Hepatocyte (in vitro differentiated cells): ENCODE data around the gene C2CD4A.

ENCODE experiments used
- EZH2 ChIP-seq: fragments of 200-600 bp; sonication (generic); IDR thresholded peaks from 2 replicates; pipeline ENCODE4 v1.6.1; 2016; ENCODE audit warnings: antibody characterized with exemption, mild to moderate bottlenecking, borderline replicate concordance
- TF ChIP-seq, protein P1 (sequence below): fragments of 200-600 bp; sonication (generic); IDR thresholded peaks from 2 replicates; pipeline ENCODE4 v1.5.1; 2016; ENCODE audit warnings: antibody characterized with exemption, mild to moderate bottlenecking; ENCODE audit not compliant: poor library complexity

DNA sequence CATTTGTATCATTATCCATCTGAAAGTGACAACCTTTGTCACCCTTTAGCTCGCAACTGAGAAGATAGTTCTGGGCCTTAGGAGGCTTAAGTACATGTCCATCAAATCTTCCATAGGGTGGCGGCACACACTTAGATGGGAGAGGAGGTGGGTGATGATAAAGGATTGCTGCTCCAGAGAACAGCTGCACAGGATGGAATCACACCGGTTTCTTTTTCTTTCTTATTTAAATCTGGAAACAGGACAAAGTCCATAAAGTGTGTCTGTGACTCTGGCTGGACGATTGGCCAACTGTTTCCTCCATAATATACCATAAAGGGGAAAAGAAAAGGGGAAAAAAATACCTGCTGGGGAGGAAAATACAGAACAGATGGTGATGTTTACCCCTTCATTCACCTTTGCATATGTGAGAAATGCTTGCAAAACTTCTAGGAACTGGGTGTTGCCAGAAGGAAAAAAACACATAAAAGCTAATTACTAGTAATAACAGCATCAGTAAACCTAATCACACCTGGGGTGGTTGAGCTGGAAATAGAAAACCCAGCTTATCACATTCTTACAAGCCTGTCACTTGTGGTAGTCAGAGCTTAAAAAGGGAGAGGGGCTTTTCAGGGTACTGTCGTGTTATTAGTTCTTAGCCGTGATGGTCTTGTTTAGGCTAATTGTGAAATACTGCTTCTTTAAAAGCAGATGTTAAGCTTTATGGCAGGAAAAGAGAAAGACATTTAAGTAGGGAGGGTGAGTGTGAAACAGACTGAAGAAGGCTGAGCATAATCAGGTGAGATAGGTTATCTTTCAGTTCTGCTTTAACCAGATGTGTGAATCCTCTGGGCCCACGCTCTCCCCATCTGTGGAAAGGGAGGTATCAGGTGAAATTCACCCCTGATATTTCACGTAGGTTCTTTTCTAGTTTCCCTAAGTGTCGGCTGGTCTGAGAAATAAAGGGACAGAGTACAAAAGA lies 16.7 kb downstream of the C2CD4A start:
- TF ChIP-seq, protein P1, sequence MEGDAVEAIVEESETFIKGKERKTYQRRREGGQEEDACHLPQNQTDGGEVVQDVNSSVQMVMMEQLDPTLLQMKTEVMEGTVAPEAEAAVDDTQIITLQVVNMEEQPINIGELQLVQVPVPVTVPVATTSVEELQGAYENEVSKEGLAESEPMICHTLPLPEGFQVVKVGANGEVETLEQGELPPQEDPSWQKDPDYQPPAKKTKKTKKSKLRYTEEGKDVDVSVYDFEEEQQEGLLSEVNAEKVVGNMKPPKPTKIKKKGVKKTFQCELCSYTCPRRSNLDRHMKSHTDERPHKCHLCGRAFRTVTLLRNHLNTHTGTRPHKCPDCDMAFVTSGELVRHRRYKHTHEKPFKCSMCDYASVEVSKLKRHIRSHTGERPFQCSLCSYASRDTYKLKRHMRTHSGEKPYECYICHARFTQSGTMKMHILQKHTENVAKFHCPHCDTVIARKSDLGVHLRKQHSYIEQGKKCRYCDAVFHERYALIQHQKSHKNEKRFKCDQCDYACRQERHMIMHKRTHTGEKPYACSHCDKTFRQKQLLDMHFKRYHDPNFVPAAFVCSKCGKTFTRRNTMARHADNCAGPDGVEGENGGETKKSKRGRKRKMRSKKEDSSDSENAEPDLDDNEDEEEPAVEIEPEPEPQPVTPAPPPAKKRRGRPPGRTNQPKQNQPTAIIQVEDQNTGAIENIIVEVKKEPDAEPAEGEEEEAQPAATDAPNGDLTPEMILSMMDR: no peak
- TF ChIP-seq EZH2: no peak
